GM19397 (cell line): ENCODE measurements around the gene ABCA2.

ENCODE experiments used
- ATAC-seq: cut with Tn5 transposase; IDR thresholded peaks from one replicate; pipeline ENCODE4 v1.9.1; 2021; ENCODE audit warnings: mild to moderate bottlenecking, moderate library complexity; ENCODE audit not compliant: unreplicated experiment

Gene ABCA2

DNA sequence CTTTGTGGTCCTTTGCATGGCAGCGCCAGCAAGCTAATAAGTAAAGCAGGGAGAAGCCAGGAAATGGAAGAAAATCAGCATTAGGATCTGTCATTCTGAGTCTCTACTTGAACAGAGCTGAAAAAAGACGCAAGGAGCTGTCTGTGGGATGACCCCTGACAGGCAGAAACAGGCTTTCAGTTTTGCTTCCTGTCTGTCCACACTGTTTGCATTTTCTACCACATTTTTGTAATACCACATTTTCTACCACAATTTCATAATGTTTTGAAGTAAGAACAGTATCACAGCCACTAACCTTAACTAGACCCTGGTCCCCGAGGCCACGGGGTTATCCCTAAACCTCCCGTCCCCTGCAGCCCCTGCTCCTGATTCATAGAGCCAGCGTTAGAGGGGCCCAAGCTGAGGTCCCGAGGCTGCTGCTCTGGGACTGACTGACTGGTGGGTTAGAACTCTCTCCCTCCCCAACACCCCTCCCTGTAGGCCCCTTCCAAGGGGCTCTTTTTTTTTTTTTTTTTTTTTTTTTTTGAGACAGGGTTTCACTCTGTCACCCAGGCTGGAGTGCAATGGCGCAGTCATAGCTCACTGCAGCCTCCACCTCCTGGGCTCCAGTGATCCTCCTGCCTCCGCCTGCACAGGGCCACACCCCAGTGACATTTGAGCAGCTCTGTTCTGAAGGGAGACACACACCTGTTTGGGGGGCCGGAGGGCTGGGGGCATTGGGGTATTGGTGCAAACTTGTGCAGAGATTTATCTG is 27.7 kb downstream of the ABCA2 start:
- peak; percentile 60 for ATAC-seq

DNA sequence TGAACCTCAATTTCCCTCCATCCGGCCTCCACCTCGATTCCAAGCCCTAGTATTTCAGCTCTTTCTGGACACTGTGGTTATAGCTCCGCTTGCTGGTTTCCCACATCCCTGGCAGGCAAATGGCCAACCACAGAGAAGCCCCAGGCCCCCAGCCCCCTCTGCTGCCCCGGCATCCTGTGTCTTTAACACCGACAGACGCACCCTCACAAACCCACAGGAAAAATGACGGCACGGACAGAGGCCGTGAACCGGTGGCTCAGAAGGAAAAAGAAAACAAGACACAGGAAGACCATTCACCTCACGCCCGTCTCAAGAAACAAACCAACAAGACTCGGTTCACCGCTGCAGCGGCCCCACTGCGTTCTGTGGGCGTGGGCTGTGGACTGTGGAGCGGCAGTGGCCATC is 30.2 kb downstream of the ABCA2 start:
- no peak for ATAC-seq

DNA sequence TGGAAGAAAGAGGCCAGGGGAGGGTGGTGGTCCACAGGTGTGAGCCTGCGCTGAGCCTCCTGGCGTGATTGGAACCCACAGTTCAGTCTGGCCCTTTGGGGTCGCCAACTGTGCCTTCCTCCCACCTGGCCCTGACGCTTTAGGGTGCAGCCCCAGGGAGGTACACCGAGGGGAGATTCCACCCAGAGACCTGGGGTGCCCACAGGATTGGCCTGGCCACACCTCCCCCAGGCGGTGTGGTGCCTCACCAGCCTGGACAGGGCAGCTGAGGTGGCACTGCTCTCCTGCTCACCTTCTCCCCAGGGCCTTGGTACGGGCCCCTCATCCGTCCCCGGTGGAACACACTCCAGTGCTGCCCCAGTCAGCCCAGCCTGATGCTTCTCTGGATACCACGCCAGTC is 30.7 kb downstream of the ABCA2 start:
- ATAC-seq = no peak

DNA sequence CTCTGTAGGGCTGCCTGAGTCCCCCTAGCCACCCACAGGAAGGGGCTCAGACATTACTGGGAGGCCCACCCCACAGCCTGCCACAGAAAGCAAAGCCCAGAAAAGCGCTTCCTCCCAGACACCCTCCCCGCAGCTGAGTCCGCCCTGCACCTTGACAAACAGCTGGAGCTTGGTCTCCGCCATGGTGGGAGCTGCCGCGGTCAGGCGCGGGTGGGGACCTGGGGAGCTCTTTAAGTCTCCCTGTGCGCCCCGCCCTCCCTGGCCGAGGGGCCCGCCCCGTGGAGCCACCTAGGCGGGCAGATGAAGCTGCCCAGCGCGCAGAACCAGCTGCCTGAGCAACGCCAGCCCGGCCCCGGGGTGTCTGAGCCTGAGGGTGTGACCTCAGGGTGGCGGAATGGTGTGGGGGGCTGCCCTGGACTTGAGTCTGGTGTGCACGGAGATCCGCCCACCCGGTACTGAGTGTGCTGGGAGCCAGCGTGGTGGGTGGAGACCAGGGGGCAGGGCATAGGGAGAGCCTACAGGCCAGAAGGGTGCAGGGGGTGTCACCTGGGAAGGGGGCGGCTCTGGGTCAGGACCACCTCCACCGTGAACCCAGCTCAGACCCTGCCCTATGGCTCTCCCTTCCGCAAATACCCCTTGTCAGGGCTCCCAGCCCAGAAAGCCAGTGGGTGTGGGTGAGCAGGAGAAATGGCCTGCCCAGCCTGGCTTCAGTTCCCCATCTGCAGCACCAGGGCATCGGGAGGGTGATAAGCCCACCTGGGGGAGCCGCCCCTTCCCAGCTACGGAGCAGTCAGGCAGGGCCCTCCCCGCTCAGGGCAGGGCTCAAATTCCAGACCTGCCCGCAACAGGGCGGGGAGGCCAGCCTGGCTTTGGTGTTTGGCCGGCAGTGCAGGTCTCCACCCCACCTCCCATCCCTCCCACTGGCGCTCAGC is 31.4 kb downstream of the ABCA2 start, which contains the start of gene CLIC3:
CLIC3 (minus strand) TSS at position 208 of the 932 bp plus-strand sequence; CDS start at position 183, 25 bp downstream.
- ATAC-seq = no peak

DNA sequence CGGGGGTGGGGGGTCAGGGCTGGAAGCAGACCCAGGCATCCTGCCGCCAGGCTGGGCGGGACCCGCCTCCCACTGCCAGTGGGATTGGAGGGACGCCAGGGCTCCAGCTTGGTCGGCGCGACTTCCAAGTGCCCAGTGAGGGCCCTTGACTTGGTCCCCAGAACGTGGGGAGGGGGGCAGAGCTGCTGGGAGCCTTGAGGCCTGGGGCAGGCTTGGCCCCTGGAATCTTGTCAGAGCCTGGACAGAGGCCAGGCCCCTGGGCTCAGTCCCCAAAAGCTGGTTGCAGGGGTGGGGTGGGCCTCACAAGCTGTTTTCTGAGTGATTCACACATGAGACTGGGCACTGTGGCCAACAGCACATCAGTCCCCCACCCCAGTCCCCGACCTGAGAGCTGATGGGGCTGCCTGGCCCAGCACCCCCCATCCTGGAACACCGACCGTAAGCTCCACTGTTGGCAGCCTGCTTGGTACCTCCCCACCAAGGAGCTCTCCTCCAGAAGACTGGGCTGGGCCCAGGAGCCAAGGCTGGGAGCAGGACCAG is 32.2 kb downstream of the ABCA2 start:
- no peak for ATAC-seq

DNA sequence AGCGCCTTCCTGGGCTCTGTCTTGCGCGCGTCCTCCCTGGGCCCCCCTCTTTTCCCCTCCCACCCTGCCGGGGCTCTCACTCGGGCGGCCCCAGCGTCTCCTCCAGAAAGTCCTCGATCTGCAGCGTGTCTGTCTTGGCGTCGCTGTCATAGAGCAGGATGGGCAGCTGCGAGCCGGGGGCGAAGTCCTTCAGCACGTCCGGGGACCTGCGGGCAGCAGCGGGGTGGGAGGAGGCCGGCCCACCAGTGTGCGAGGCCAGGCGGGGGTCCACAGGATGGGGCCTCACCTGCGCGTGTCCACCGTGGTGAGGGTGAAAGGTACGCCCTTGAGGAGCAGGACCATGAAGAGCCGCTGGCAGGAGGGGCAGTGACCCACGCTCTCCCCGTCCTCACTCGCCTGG is 32.7 kb downstream of the ABCA2 start:
- ATAC-seq = no peak

DNA sequence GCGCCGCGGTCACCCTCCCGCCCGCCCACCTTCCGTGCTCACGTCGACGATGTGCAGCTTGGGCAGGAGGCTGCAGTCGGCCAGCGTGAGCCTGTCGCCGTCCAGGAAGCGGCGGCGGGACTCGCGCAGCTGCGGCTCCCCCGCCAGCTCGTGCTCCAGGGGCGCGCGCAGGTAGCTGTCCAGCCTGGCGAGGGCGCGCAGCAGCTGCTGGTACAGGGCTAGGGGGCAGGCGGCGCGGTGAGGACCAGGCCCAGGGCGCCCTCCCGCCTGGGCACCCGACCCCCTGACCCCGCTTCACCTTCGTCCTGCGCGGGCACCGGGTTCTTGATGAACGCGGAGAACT is 33.2 kb downstream of the ABCA2 start:
- ATAC-seq = no peak

DNA sequence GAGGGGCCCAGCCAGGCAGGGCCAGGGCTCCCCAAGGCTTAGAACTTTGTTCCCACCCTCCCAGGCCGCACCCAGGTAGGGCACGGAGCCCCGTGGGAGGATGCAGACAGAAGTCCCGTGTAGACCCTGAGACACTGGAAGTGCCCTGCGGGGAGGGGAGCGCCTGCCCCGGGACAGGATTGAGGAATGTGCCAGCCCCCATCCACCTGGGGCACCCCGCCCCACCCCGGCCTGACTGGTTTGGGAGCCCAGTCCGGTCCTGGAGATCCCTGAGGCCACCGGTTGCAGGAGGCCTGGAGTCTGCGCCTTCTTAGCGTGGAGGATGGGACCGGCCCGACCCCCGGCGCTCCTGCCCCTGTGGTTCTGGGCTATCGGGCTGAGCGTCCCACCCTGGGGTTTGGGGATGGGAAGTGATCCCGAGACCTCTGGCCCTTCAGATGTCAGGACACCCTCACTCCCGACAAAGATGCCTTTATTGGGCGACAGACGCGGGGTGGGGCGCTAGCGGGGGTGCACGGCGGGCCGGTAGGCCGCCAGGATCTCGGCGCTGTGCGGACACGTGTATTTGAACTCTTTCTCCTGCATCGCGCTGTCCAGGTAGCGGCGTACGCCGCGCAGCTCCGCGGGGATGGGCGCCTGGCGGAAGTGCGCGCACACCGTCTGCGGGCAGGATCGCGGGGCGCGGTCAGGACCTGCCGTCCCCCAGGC is 33.7 kb downstream of the ABCA2 start:
- no peak for ATAC-seq

DNA sequence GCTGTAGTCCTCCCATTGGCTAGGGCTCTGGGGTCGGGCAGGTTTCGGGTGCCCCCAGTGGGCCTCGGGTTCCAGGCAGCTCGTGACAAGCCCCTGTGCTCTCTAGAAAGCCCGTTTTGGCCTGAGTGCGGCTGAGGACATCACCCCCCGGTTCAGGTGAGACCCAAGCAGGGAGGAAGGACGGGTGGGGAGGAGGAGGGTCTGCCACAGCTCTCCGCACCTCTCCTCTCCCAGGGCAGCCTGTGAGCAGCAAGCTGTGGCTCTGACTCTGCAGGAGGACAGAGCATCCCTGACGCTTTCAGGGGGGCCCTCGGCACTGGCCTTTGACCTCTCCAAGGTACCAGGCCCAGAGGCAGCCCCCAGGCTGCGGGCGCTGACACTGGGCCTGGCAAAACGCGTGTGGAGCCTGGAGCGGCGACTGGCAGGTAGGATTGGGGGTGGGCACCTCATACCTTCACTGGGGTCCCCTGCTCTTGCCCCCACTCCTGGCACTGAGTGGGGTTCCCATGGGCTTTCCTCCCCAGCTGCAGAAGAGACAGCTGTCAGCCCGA is 35.1 kb downstream of the ABCA2 start:
- no peak for ATAC-seq

DNA sequence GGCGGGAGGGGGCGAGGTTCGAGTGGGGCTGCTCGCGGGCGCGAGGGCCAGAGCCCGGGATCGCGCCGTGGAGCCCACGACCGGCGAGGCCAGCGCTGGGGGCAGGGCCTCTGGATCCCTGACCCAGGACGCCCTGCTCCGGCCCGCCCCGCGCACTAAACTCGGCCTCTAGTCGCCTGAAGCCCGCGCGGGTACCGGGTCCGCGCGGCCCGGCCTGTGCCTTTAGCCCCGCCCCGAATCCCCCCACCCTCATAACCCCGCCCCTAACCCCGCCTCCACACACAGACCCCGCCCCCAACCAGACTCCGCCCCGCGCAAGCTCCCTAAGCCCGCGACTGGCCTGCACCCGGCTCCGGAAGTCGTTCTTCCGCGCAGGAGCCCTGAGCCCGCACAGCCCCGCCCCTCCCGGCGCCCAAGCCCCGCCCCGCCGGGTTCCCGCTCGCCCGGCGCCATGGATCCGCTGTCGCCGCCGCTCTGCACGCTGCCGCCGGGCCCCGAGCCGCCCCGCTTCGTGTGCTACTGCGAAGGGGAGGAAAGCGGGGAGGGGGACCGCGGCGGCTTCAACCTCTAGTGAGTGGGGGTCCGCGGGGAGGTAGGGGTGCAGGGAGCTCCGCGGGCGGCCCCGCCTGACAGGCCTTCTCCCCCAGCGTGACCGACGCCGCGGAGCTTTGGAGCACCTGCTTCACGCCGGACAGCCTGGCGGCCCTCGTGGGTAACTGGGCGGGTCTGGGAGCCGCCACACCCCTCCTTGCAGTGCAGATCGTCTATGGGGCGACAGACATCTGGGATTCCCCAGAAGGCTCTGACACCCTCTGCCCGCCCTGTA is 35.8 kb downstream of the ABCA2 start, which contains the start of gene PAXX:
PAXX (plus strand) TSS at position 430 of the 826 bp plus-strand sequence; CDS start at position 452, 22 bp downstream.
- ATAC-seq = peak; percentile 83

DNA sequence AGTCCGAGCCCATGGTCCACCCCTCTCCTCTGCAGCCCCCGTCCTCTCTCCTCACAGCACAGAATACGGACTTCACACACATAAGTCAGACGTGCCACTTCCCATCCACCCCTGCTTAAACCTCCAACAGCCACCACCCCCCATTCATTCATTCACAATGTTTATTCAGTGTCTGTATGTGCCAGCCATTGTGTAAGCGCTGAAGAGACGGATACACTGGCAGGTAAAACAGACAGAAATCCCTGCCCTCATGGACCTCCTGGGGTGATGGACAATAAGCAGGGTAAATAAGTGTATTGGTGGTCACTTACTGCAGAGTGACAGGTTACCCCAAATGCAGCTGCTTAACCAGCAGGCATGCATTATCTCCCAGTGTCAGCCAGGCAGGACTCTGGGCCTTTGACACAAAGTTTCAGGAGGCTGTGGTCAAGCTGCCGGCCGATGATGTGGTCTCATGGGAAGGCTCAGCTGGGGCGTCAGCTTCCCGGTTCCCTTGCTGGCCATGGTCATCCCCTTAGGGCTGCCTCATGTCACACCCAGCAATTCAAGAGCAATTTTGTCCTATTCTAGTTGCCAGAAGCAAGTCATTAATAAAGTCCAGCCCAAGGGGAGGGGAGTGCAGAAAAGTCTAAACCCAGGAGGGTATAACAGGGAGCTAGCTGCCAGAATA is 37.7 kb downstream of the ABCA2 start:
- no peak for ATAC-seq

DNA sequence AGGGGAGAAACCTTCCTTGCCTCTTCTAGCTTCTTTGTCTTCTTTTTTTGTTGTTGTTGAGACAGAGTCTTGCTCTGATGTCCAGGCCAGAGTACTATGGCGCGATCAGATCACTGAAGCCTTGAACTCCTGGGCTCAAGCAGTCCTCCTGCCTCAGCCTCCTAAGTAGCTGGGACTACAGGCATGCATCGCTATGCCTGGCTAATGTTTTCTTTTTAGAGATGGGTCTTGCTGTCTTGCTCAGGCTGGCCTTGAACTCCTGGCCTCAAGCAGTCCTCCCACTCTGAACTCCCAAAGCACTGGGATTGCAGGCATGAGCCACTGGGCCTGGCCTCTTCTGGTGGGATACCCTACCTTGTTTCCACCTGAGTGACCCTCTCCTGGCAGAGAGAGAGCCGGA is 39.2 kb downstream of the ABCA2 start:
- no peak for ATAC-seq

DNA sequence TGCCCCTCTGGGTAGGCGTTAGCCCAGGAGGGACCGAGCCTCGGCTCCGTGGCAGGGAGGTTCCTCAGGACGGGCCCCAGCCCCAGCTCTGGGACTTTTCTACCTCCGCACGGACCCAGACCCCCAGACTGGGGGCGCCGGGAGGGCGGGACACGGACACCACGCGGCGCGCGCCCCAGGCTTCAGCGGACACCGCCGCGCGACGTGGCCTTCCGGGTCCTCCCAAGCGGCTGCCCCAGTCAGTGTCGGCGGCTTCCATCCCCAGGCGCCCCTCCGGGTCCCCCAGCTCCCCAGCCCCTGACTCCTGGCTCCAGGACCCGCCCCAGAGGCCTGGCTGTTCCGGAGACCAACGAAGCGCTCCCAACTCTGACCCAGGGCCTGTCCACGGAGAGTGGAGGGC is 42.2 kb downstream of the ABCA2 start:
- no peak for ATAC-seq

DNA sequence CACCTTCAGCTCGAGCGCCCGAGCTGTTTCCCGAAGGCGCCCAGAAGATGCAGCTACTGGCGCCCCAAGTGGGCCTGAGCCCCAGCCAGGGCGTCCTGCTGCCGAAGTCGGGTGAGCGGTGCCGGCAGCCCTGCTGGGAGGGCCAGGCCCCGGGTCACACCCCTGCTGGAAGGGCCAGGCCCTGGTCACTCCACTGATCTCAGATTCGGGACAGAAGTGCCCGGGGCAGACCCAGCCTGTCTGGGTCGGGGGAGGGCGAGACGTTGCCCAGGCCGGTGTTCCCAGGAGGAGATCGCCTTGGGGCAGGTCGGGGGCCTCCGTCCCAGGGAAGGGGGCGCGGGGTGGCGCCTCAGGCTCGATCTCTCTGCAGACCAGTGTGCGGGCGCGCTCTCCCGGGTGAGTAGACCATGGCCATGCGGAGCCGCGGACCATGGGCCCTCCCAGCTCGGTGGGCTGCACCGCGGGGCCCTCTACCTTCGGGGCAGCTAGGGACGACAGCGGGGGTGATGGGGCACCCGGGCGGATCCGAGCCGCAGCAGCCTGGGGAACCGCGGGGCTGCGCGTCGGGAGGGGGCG is 42.9 kb downstream of the ABCA2 start:
- no peak for ATAC-seq

DNA sequence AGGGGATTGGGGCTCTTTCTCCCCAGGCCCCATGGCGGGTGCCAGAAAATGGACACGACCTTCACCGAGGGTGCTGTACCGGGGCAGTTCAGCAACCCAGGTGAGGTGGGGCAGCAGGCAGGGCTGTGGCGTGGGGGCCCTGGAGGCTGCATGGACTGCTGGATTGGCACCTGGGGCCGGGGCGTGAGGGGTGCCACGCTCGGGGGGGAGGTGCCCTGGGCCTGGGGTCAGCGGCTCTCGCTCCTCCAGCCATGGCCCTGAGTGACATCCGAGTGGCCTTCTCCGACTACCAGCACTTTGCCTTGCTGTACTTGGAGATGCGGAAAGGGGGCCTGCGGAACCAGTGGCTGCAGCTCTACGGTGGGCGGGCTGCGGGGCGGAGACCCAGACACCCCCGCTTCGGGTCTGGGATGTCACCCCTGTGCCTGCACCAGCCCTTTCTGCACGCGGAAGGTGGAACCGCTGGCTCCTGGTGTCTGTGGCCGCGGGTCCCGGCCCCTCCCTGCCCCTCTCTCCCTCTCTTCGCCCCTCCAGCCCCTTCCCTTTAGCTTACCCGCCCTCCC is 43.5 kb downstream of the ABCA2 start:
- ATAC-seq = no peak

DNA sequence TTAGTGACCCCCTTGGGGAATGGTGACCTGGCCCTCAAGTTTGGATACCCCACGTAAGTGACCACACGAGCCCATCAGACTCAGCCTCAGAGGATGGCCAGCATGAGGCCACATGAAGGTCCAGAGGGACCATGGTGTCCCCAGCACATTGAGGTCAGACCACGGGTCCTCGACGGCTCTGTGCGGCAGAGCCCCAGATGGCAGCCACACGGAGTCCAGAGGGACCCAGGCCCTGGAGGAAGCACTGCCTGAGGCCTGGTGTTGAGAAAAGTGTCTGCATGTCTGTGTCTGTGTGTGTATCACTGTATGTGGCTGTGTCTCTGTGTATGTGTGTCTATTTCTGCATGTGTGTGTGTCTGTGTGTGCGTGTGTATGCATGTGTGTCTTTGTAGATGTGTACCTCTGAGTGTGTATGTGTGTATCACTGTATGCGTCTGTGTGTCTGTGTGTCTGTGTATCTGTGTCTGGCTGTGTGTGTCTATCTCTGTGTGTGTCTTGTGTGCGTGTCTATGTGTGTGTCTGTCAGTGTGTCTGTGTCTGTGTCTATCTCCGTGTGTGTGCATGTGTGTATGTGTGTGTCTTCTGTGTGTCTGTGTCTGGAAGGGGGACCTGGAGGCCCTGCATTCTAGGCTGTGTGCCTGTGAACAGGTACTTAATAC is 44.3 kb downstream of the ABCA2 start:
- no peak for ATAC-seq

DNA sequence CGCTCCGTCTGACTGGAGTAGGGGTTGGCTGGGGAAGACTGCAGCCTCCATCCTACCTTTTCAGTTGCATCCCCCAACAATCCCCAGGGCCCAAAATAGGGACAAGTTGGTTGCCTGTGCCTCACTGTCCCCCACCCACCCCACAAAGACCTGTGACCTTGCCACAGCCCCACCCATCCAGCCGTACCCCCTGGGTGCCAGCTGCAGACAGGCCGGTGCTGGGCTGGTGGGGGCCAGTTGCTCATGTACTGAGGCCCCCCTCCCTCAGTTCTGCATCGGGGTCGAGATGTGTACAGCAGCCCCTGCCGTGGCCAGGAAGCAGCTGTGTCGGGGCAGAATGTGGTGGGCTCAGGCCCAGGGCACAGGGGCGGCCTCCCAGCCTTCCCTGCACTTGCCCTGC is 44.9 kb downstream of the ABCA2 start:
- ATAC-seq = no peak
